ENCODE results near the gene DGKH.

DNA sequence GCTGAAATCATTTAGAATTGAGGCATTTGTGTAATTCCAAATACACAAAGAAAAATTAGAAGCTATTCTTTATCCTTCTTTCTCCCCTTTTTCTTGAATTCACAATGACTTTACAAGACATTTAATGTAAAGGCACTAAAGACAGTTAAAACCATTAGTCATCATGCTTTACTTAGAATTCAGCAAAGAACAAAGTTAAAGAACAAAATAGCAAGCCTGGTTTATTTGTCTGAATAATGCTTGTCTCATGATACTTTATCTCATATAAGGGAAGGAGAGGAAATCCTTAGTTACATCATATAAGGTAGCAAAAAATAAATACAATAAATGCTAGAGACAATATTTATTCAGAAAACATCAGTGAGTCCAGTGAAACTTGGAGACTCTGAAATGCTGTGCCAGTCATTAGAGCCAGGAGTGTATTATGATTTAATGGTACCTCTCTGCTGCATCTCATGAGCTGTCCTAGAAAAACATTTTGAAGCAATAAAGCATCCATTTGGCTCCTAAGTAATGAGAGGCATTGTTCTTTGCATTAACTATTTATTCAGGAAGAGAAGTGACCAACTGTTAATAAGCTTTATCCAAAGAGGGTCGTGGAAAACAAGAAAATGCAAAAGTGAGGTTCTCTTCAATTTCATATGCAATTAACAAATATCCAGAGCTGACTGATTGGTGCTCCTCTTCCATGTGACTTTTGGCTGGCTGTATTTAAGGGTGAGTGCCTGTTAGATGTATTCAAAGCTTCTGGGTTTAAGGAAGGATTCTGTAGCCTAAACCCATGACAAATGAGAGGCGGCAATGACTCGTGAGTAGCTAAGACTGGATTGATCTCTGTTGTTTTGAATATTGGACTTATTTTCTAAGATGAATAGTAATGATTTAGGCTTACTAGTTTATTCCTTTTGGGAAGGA lies 105.0 kb downstream of the DGKH start:
- TF ChIP-seq, protein P1, sequence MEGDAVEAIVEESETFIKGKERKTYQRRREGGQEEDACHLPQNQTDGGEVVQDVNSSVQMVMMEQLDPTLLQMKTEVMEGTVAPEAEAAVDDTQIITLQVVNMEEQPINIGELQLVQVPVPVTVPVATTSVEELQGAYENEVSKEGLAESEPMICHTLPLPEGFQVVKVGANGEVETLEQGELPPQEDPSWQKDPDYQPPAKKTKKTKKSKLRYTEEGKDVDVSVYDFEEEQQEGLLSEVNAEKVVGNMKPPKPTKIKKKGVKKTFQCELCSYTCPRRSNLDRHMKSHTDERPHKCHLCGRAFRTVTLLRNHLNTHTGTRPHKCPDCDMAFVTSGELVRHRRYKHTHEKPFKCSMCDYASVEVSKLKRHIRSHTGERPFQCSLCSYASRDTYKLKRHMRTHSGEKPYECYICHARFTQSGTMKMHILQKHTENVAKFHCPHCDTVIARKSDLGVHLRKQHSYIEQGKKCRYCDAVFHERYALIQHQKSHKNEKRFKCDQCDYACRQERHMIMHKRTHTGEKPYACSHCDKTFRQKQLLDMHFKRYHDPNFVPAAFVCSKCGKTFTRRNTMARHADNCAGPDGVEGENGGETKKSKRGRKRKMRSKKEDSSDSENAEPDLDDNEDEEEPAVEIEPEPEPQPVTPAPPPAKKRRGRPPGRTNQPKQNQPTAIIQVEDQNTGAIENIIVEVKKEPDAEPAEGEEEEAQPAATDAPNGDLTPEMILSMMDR (IDR thresholded peaks at IDR 0.05), result no peak
- no peak for TF ChIP-seq EZH2phosphoT487 (IDR thresholded peaks at IDR 0.05)
